HG03095 (cell line): ENCODE results near the gene MEST.
"Not testable (repeated sequence)": the region's sequence is repeated elsewhere in the genome, so short reads cannot be mapped to it uniquely, and the experiment has no call there.

Experiments
- ATAC-seq: cut with Tn5 transposase; IDR thresholded peaks from one replicate; pipeline ENCODE4 v1.9.1; 2021; ENCODE audit warnings: moderate library complexity; ENCODE audit not compliant: unreplicated experiment

Gene MEST

DNA sequence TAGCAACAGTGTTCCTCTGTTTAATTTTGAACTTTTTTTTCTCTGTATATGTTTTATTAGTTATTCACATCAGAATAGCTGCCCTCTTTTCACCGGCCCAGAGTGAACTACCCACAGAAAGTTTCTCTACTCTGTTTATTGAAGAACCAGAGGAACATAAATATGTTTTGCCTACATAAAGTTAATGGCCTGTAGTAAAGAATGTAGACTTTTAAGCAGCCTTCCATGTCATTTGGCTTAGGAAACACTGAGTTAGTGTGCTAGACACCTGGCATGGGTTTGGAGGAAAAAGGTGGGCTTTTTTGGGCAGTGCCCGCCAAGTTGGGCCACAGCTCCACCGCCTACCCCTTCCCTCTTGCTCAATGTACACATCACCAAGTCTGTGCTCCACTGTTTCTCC is 8.9 kb upstream of the MEST start:
- no peak for ATAC-seq

DNA sequence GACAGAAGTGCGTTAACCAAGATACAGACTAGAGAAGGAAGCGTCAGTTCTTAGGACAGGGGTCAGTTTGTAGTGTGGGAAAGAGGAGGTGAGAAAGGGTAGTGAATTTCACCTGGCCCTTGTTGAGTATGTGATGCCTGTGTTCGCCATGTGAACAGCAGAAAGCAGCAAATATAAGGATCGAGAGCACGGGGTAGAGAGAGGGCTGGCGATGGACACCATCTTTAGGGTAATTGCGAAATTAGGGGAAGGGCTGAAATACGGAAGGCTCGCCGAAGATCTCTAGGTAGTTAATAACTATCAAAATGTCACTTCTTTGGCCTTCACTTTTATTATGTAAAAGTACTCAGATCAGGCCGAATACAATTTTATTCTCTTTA is 6.2 kb upstream of the MEST start:
- ATAC-seq: no peak

DNA sequence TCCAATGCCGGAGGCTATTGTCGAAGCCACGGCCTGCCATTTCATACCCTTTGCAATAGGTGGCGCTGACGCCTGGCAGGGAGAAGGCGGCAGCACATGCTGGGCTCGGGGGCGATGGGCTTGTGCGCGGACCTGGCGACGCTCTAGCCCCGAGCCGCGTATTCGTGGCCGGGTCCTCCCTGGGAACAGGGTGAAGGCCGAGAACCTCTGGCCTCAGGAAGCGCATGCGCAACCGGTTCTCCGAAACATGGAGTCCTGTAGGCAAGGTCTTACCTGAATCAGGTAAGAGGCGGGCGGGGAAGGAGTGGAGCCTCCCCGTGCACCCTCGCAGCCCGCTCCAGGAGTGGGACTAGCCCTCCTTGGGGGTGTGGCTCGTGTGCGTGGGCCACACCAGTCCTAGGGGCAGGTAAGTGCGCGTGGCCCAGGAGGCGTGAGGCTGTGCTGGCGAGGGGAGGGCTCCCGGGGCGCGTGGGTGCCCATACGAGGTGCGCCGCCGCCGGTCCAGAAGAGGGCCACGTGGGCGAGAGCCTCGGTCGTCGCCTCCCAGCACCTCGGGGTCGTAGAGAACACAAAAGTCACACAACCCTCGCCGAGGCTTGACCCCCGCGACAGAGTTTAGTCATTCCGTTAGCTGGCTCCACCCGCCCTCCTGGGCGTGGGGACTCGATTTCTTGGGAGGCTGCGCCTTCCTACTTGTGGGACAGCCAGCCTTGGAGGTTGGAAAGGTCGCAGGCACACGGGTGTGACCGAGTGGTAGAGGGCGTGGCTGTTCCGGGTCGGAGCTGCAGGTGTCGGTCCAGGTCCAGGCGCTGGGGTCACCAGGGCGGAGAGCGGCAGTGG is 5.6 kb upstream of the MEST start:
- ATAC-seq: no peak

- ATAC-seq: no peak
Measured at GRCh38 chr7:130486954-130487436, 4.9 kb upstream of the MEST start.

- ATAC-seq: no peak
Measured at GRCh38 chr7:130488392-130489139, 3.3 kb upstream of the MEST start.

DNA sequence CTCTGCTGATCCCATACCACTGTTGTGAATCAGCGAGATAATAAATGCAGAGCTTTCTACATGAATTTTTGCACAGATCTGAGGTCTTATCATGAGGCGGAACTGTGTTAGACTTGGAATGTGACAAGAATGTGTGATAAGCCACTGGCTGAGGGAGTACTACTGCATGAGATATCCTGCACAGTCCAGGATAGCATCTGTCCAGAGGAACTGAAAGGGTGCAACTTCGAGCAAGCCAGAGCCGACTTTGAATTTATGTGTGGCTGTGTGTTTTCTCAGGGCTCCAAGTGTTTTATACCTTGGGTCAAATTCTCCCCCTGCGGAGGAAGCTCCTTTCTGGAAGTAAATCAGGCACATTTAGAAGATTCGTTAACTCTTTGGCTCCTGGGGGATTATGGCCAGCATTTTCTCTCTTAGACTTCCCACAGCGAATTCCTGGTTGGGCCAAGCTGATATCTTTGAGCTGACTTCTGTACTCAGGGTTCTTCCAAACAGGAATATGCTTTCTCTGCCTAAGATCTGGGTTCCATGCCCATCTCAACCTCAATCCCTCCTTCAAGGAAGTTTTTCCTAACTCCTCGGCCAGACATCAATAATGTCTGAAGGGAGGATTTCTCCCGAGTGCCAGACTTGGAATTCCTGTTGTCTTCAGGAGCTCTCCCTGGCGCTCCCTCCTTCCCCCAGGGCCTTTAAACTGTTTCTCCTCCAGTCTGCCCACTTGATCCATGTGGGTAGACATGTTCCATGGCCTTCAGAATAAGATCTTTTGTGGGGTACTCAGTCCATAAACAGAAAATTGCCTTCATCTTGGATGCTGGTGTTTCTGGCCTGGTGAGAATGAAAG is 2.5 kb upstream of the MEST start:
- ATAC-seq: no peak

GRCh38 chr7:130490311-130490791 is 1.5 kb upstream of the MEST start:
- ATAC-seq: no peak

- no peak for ATAC-seq
Measured at GRCh38 chr7:130490888-130491804, 739 bp upstream of the MEST start.

DNA sequence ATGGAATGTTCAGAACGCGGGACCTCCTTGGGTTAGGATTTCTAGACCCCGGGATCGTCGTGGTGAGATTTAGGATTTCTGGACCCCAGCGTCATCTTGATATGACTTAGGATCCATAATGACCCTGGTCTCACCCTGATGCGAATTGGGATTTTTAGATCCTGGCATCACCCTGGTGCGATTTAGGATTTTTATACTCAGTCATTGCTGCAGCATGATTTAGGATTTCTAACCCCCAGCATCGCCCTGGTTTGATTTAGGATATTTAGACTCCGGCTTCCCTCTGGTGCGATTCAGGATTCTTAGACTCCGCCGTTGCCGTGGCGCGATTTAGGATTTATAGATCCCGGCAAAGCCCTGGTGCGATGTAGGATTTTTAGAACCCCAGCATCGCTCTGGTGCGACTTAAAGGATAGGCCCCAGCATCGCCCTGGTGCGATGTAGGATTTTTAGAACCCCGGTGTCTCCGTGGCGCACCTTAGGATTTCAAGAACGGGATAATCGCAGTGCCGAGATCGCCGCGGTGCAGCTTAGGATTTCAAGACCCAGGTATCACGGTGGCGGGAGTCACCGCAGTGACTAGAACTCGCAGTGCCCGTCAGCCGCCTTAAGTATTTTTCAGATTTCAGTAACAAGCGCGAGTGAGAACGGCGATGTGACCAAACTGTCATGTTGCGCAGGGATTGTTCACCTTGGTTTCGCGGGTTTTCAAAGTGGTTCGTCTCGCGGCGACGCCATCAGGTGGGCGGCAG is 814 bp downstream of the MEST start:
- no peak for ATAC-seq

- ATAC-seq: no peak
Measured at GRCh38 chr7:130493275-130493873, 1.5 kb downstream of the MEST start.

GRCh38 chr7:130494431-130494858 is 2.6 kb downstream of the MEST start:
- ATAC-seq: no peak

- ATAC-seq: no peak
Measured at GRCh38 chr7:130500463-130500862, 8.6 kb downstream of the MEST start.

GRCh38 chr7:130500910-130501309 is 9.0 kb downstream of the MEST start:
- no peak for ATAC-seq

- ATAC-seq: no peak
Measured at GRCh38 chr7:130505753-130506152, 13.9 kb downstream of the MEST start.

- no peak for ATAC-seq
Measured at GRCh38 chr7:130506358-130506757, 14.5 kb downstream of the MEST start.

DNA sequence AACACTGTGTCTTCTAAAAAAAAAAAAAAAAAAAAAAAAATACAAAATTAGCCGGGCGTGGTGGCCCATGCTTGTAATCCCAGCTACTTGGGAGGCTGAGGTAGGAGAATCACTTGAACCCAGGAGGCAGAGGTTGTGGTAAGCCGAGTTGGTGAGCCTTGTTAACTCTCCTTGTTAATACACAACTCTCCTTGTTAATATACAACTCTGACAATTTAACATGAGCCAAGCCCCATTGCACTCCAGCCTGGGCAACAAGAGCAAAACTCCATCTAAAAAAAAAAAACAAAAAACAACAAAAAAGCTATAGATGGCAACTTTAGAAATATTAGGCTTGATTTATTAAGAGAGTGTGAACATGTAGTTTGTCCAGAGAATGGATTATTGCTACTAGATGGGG is 20.2 kb downstream of the MEST start:
- ATAC-seq: not testable (repeated sequence)

- no peak for ATAC-seq
Measured at GRCh38 chr7:130513447-130513846, 21.6 kb downstream of the MEST start.

DNA sequence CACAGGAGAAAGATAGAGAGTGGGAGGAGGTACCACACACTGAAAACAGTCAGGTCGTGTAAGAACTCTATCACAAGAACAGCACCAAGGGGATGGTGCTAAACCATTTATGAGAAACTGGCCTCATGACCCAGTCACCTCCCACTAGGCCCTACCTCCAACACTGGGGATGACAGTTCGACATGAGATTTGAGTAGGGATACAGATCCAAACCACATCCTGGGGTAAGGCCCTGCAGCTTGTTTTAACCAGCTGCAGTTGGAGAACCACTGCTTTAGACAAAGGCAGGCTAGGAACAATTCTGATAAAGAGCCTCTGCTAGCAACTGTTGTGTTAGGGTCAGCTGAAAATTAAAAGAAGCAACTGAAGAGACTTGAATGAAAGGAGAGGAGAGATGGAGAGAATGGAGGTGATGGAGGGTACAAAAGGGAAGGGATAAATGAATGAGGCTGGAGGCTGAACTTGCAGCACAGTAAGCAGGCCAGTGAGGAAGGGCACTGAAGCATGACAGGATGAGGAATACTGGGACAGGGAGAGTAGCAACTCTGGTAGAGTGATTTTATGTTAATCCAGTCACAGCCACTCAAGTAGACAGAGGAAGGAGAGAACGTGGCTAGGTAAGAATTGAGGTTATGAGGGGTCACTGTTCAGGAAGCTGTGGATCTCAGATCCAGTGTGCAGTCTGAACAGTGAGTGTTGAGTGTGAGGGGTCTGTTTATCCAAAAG is 23.6 kb downstream of the MEST start:
- no peak for ATAC-seq
